Ovary (tissue), 9 donors: Measurements from ENCODE around the gene ZSWIM6. TPM values are rescaled to one million over a fixed set of nuclear protein-coding genes. Genes with fewer than 3 reads are reported as not detected.
"Not testable (repeated sequence)": the region's sequence is repeated elsewhere in the genome, so short reads cannot be mapped to it uniquely, and the experiment has no call there.

ENCODE experiments used
- DNase-seq, 5 donors: peaks; one replicate each; pipeline ENCODE4 v3.0.0-alpha.2; 2019 to 2020
- H3K27ac ChIP-seq, 2 donors: fragments of 200-600 bp; one replicate each; pipeline versions ENCODE4 v1.5.1 to v1.8.0; 2019 to 2022
- H3K27me3 ChIP-seq: fragments of 200-600 bp; one replicate; pipeline ENCODE4 v1.8.0; 2022
- H3K36me3 ChIP-seq: fragments of 200-600 bp; sonication (generic); one replicate; pipeline ENCODE4 v1.5.1; 2019
- H3K4me1 ChIP-seq: one replicate; pipeline ENCODE4 v1.8.1; 2013; ENCODE audit warnings: mild to moderate bottlenecking, moderate library complexity; ENCODE audit not compliant: insufficient read depth
- H3K4me3 ChIP-seq: fragments of 200-600 bp; sonication (generic); one replicate; pipeline ENCODE4 v1.5.1; 2017
- H3K9me3 ChIP-seq, 2 donors: fragments of 200-600 bp in 1 of 2; sonication (generic) in 1 of 2; one replicate each; pipeline versions ENCODE4 v1.5.1 to v1.8.1; 2013 to 2019; ENCODE audit warnings: mild to moderate bottlenecking in 1 of 2, moderate library complexity in 1 of 2
- EP300 ChIP-seq: sonication (generic); formaldehyde crosslinking; IDR thresholded peaks from one replicate; pipeline ENCODE4 v1.6.1; 2017; ENCODE audit warnings: antibody characterized with exemption
- POLR2A ChIP-seq: fragments of 450-650 bp; IDR thresholded peaks from one replicate; pipeline ENCODE4 v1.6.1; 2017; ENCODE audit warnings: antibody characterized with exemption, mild to moderate bottlenecking, moderate library complexity
- WGBS, 3 donors: extraction: QIAGEN DNeasy Blood & Tissue Kit in 1 of 3; methylation state at CpG; one replicate each; pipeline versions ENCODE4 v1.1.5 to v1.1.7; 2013 to 2017; 5-methylcytosine and 5-hydroxymethylcytosine counted together
- intact Hi-C, 4 donors: fragments of 100-400 bp; cut with DNase I; formaldehyde crosslinking; loops; one replicate each; pipeline versions ENCODE4 v1.11.0 to v1.15.1; 2022 to 2023
- polyA plus RNA-seq, 2 donors: library from polyadenylated mRNA; stranded (reverse); fragments of 200-250 nt in 1 of 2; fragments of 350-450 nt in 1 of 2; fragmentation: Illumina TruSeq in 1 of 2; extraction: RNeasy Lipid Tissue Mini Kit (QIAGEN cat#74804) in 1 of 2; gene quantifications; one replicate each; pipeline ENCODE4 v1.2.3, GENCODE V29; 2013 to 2014
- total RNA-seq, 7 donors: library from RNA; depleted of rRNA in 2 of 7; stranded (reverse); fragments of >200 nt in 2 of 7; fragmentation: NEBNext Ultra II Directional in 3 of 7; extraction: Animal tissue kit (Norgen Biotek cat#: 25700) in 3 of 7; gene quantifications; one replicate each; pipeline versions ENCODE4 v1.1.0 to v1.2.4, GENCODE V29; 2016 to 2023
- TF ChIP-seq, protein P1 (sequence below), 3 donors: fragments of 450-650 bp in 2 of 3; fragments of 200-600 bp in 1 of 3; IDR thresholded peaks; one replicate each; pipeline versions ENCODE4 v1.5.1 to v1.8.0; 2016 to 2022; ENCODE audit warnings: antibody characterized with exemption in 3 of 3, mild to moderate bottlenecking in 1 of 3
- donor health status: DM: no; HTN: no; CAD: no; lungs with moderate emphysema.
- donor health status: DM: no; HTN: no; CAD: no.
- donor health status: Bipolar disorder and iron deficiency.
- donor health status: DM: yes; HTN: yes; CAD: no.
- donor health status: DM: no; HTN: no; CAD: no.
- donor health status: DM: yes; HTN: yes; CAD: no.

The ZSWIM6 gene
- total and polyA plus RNA-seq, 9 donors = 4.1 to 15.3 (median 10.6) TPM

DNA sequence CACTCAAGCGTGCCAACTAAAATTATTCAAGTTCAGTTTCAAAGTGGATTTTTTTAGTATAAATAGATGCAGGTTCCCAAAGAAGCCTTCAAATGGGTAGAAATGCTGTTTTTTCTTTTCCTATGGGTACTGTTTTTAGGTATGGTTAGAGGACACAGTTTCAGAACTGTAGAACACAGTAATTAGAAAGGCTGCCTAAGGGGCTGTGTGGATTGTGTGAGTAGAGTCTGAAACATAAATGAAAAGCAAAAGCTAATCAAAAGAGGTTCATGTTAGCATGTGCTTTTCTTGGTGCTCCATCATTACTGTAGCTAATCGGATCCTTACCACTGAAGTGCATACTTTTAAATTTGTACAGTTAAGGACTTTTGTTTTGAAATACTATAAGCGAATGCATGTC lies 85.3 kb downstream of the ZSWIM6 start:
- Histone ChIP-seq H3K4me3 (no peak overlapping the region), H3K36me3 (no peaks in the 10 kb centered on the region), H3K9me3 (no peaks in the 10 kb centered on the region), H3K4me1 (peaks cover under 1% of the 10 kb centered on the region), H3K27ac (no peak overlapping the region), H3K27me3 (no peaks in the 10 kb centered on the region)
- TF ChIP-seq EP300 (no peak), POLR2A (no peak)
- TF ChIP-seq, protein P1, sequence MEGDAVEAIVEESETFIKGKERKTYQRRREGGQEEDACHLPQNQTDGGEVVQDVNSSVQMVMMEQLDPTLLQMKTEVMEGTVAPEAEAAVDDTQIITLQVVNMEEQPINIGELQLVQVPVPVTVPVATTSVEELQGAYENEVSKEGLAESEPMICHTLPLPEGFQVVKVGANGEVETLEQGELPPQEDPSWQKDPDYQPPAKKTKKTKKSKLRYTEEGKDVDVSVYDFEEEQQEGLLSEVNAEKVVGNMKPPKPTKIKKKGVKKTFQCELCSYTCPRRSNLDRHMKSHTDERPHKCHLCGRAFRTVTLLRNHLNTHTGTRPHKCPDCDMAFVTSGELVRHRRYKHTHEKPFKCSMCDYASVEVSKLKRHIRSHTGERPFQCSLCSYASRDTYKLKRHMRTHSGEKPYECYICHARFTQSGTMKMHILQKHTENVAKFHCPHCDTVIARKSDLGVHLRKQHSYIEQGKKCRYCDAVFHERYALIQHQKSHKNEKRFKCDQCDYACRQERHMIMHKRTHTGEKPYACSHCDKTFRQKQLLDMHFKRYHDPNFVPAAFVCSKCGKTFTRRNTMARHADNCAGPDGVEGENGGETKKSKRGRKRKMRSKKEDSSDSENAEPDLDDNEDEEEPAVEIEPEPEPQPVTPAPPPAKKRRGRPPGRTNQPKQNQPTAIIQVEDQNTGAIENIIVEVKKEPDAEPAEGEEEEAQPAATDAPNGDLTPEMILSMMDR (IDR thresholded peaks at IDR 0.05) = no peak
- no peak for DNase-seq
- 48 to 79% (median 54%) methylated on average over 3 of the region's 3 CpGs for WGBS, 3 donors
- intact Hi-C loops = no loop called here

DNA sequence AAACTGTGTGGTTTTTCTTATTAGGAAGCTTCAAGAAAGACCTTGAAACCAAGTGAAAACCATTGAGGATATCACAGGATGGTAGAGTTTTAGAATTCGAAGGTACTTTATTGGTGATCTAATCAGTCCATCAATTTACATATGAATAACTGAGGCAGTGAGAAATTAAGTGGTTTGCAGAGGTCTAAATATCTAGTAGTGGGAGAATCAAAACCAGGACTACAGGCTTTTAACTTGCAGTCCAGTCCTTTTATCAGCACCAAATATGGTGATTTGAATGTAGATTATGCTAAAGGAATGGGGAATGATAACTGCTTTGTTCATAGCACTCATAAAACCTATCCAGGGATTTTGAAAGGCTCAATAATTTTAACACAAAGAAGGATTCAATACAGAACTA lies 85.8 kb downstream of the ZSWIM6 start:
- no peaks in the 10 kb centered on the region for H3K4me1 ChIP-seq
- intact Hi-C loops = no loop called here
- no peaks in the 10 kb centered on the region for H3K27me3 ChIP-seq
- no peaks in the 10 kb centered on the region for H3K36me3 ChIP-seq
- no peaks in the 10 kb centered on the region for H3K9me3 ChIP-seq
- no peak for DNase-seq
- H3K27ac ChIP-seq = no peak overlapping the region
- TF ChIP-seq EP300 (no peak), POLR2A (no peak)
- TF ChIP-seq, protein P1 (IDR thresholded peaks at IDR 0.05) = no peak
- H3K4me3 ChIP-seq = no peak overlapping the region
- WGBS, 3 donors = 14 to 33% (median 24%) methylated on average over 1 of the region's 1 CpG

DNA sequence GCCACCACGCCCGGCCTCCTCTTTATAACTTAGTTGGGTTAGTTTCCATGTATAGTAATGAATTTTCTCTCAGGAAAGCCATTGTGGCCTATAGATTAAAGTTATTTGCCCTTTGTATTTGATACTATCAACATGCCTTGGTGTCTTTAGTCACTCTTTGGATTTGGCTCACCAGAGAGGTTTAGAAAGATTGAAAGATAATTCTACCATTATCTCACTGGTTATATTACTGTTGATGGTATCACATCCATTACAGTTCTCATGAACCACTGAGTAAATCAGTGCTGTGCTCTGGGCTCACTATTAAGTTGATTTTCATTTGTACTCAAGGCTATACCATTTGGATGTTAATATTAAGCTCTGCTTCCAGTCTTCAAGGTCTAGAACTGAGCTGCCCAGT lies 87.0 kb downstream of the ZSWIM6 start:
- Histone ChIP-seq H3K27ac (no peak overlapping the region), H3K4me3 (no peak overlapping the region), H3K27me3 (no peaks in the 10 kb centered on the region), H3K4me1 (peaks cover 2% of the 10 kb centered on the region), H3K36me3 (no peaks in the 10 kb centered on the region), H3K9me3 (no peaks in the 10 kb centered on the region)
- TF ChIP-seq EP300 = no peak
- TF ChIP-seq POLR2A = no peak
- TF ChIP-seq, protein P1 (IDR thresholded peaks at IDR 0.05) = no peak
- intact Hi-C loops = no loop called here
- WGBS, 3 donors = 95 to 100% (median 97%) methylated on average over 2 of the region's 2 CpGs
- DNase-seq = no peak

DNA sequence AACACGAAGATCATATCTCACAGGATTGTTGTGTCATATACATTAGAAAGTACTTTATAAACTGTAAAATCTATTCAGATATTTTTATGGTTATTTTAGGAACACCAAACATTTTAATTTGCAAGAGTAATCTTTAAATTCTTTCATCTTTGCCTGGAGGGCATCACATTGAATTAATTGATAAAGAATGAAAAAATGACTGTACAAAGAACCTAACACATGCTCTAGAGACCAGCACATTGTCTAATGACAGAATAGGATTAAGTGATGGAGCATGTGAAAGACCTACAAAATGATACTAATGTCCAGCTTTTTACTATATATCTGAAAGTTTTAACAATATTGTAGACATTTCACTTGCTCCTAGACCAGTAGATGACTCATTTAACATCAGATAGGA lies 88.0 kb downstream of the ZSWIM6 start:
- no peaks in the 10 kb centered on the region for H3K27me3 ChIP-seq
- no peaks in the 10 kb centered on the region for H3K9me3 ChIP-seq
- no peak overlapping the region for H3K27ac ChIP-seq
- H3K4me3 ChIP-seq = no peak overlapping the region
- H3K36me3 ChIP-seq = no peaks in the 10 kb centered on the region
- peaks cover 2% of the 10 kb centered on the region for H3K4me1 ChIP-seq
- intact Hi-C loops = no loop called here
- 92 to 93% (median 92%) methylated on average over 1 of the region's 1 CpG for WGBS, 3 donors
- no peak for DNase-seq
- TF ChIP-seq POLR2A (no peak), EP300 (no peak)
- TF ChIP-seq, protein P1 (IDR thresholded peaks at IDR 0.05) = no peak

DNA sequence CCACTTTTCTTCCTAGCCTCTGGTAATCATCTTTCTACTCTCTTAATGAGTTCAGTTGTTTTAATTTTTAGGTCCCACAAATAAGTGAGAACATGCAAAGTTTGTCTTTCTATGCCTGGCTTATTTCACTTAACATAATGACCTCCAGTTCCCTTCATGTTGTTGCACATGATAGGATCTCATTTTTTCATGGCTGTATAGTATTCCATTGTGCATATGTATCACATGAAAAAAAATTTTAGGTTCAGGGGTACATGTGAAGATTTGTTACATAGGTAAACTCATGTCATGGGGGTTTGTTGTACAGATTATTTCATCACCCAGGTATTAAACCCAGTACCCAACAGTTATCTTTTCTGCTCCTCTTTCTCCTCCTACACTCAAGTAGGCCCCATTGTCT lies 89.2 kb downstream of the ZSWIM6 start:
- H3K27ac ChIP-seq, H3K9me3 ChIP-seq, H3K27me3 ChIP-seq, H3K4me1 ChIP-seq, DNase-seq, H3K36me3 ChIP-seq, H3K4me3 ChIP-seq, intact Hi-C loops: not testable (repeated sequence)
